CD4-positive, CD25-positive, alpha-beta regulatory T cell (primary cell): ENCODE data around the gene SERPINA6. TPM values are rescaled to one million over a fixed set of nuclear protein-coding genes. Genes with fewer than 3 reads are reported as not detected.

Experiments
- ATAC-seq, 2 donors: fragments of 150-1000 bp; cut with Tn5 transposase; one replicate each; pipeline ENCODE4 v1.10.0; 2021; ENCODE audit warnings: low read depth in 2 of 2, moderate number of reproducible peaks in 2 of 2, moderate library complexity in 1 of 2
- DNase-seq, 3 donors: peaks; one replicate each; pipeline versions ENCODE4 v3.0.0 to v3.0.0-alpha.2; 2012 to 2022; ENCODE audit warnings: mixed read lengths in 1 of 3
- H3K27ac ChIP-seq: one replicate; pipeline ENCODE4 v1.7.0; 2013; ENCODE audit warnings: mild to moderate bottlenecking, low read length; ENCODE audit not compliant: insufficient read depth, poor library complexity, severe bottlenecking
- H3K27me3 ChIP-seq: one replicate; pipeline ENCODE4 v1.7.0; 2013; ENCODE audit warnings: low read length; ENCODE audit not compliant: control insufficient read depth, insufficient read depth
- H3K36me3 ChIP-seq: one replicate; pipeline ENCODE4 v1.7.0; 2013; ENCODE audit warnings: mild to moderate bottlenecking, low read length, moderate library complexity; ENCODE audit not compliant: control insufficient read depth, insufficient read depth
- H3K4me1 ChIP-seq: 2 replicates; pipeline ENCODE4 v1.7.0; 2013; ENCODE audit warnings: mild to moderate bottlenecking, low read length; ENCODE audit not compliant: insufficient read depth, control insufficient read depth, poor library complexity, severe bottlenecking
- H3K4me3 ChIP-seq: one replicate; pipeline ENCODE4 v1.7.0; 2013; ENCODE audit warnings: low read depth, mild to moderate bottlenecking, low read length, moderate library complexity
- H3K9me3 ChIP-seq, 2 experiments: 1 replicate in 1 of 2; 2 replicates in 1 of 2; pipeline ENCODE4 v1.7.0; 2013; ENCODE audit warnings: low read length in 2 of 2, mild to moderate bottlenecking in 1 of 2, moderate library complexity in 1 of 2; ENCODE audit not compliant: control insufficient read depth in 2 of 2
- H3K27ac Mint-ChIP-seq, 3 donors: one replicate each; pipeline ENCODE4 v1.8.0; 2020 to 2022; ENCODE audit warnings: mild to moderate bottlenecking in 3 of 3, mixed read lengths in 3 of 3, moderate library complexity in 2 of 3
- H3K27me3 Mint-ChIP-seq: one replicate; pipeline ENCODE4 v1.8.0; 2022; ENCODE audit warnings: mild to moderate bottlenecking, mixed read lengths
- H3K36me3 Mint-ChIP-seq: one replicate; pipeline ENCODE4 v1.8.0; 2020; ENCODE audit warnings: mixed read lengths
- H3K4me1 Mint-ChIP-seq, 4 donors: one replicate each; pipeline ENCODE4 v1.8.0; 2020 to 2022; ENCODE audit warnings: mixed read lengths in 4 of 4, mild to moderate bottlenecking in 1 of 4
- H3K4me3 Mint-ChIP-seq, 4 donors: one replicate each; pipeline ENCODE4 v1.8.0; 2020 to 2022; ENCODE audit warnings: mild to moderate bottlenecking in 4 of 4, mixed read lengths in 4 of 4, moderate library complexity in 3 of 4
- H3K9me3 Mint-ChIP-seq, 7 donors: one replicate each; pipeline ENCODE4 v1.8.0; 2020 to 2022; ENCODE audit warnings: mixed read lengths in 7 of 7, mild to moderate bottlenecking in 3 of 7, moderate library complexity in 2 of 7
- polyA plus RNA-seq, 4 donors: library from polyadenylated mRNA; unstranded; fragments of 300-500 nt; fragmentation: Illumina TruSeq; gene quantifications; one replicate each; pipeline ENCODE4 v1.2.3, GENCODE V29; 2021
- total RNA-seq: library from RNA; stranded (reverse); gene quantifications from one replicate; pipeline ENCODE4 v1.2.3, GENCODE V29; 2022

The SERPINA6 gene
- total and polyA plus RNA-seq, 5 donors from 2014 or later: not detected

GRCh38 chr14:94293578-94293924 lies 29.6 kb downstream of the SERPINA6 start:
- no peak for ATAC-seq

GRCh38 chr14:94292872-94293577 lies 30.1 kb downstream of the SERPINA6 start, which contains the start of gene SERPINA10:
TSS of gene SERPINA10 (minus strand) at chr14:94293268. CDS start at chr14:94290593, 2,675 bp downstream.
- Mint-ChIP-seq H3K9me3 (peaks cover 0 to 2% (median 0%) of the 10 kb centered on the region in 7 donors), H3K4me3 (no peak within 1 kb of the TSS), H3K27me3 (peaks cover 9% of the 10 kb centered on the region), H3K4me1 (no peaks in the 10 kb centered on the region), H3K36me3 (no peaks in the 10 kb centered on the region), H3K27ac (no peak within 1 kb of the TSS)
- H3K27ac ChIP-seq: no peak within 1 kb of the TSS
- H3K4me3 ChIP-seq: no peak within 1 kb of the TSS
- H3K27me3 ChIP-seq: no peaks in the 10 kb centered on the region
- DNase-seq (no peak), ATAC-seq (no peak)
- H3K36me3 ChIP-seq: no peaks in the 10 kb centered on the region
- no peaks in the 10 kb centered on the region for H3K9me3 ChIP-seq
- no peaks in the 10 kb centered on the region for H3K4me1 ChIP-seq

More at GRCh38 chr14:94293578-94293924, 29.6 kb downstream of the SERPINA6 start:
- peaks cover 9% of the 10 kb centered on the region for H3K27me3 Mint-ChIP-seq
- Histone ChIP-seq H3K27me3 (no peaks in the 10 kb centered on the region), H3K4me3 (no peak overlapping the region), H3K36me3 (no peaks in the 10 kb centered on the region), H3K4me1 (no peaks in the 10 kb centered on the region), H3K9me3 (no peaks in the 10 kb centered on the region), H3K27ac (no peak overlapping the region)
- no peaks in the 10 kb centered on the region for H3K36me3 Mint-ChIP-seq
- no peak overlapping the region for H3K4me3 Mint-ChIP-seq
- no peak for DNase-seq
- no peaks in the 10 kb centered on the region for H3K4me1 Mint-ChIP-seq
- peaks cover 0 to 2% (median 0%) of the 10 kb centered on the region in 7 donors for H3K9me3 Mint-ChIP-seq
- H3K27ac Mint-ChIP-seq: no peak overlapping the region

- H3K4me1 Mint-ChIP-seq: no peaks in the 10 kb centered on the region
- Histone ChIP-seq H3K4me1 (no peaks in the 10 kb centered on the region), H3K27me3 (no peaks in the 10 kb centered on the region), H3K27ac (no peak overlapping the region), H3K36me3 (no peaks in the 10 kb centered on the region), H3K9me3 (no peaks in the 10 kb centered on the region), H3K4me3 (no peak overlapping the region)
- no peak overlapping the region for H3K4me3 Mint-ChIP-seq
- no peak for ATAC-seq
- no peaks in the 10 kb centered on the region for H3K36me3 Mint-ChIP-seq
- H3K27me3 Mint-ChIP-seq: peaks cover 9% of the 10 kb centered on the region
- DNase-seq: no peak
- peaks cover 0 to 2% (median 0%) of the 10 kb centered on the region in 7 donors for H3K9me3 Mint-ChIP-seq
- no peak overlapping the region for H3K27ac Mint-ChIP-seq
Measured at GRCh38 chr14:94292526-94292871, 30.6 kb downstream of the SERPINA6 start.

GRCh38 chr14:94291906-94292525 lies 31.1 kb downstream of the SERPINA6 start:
- no peak for ATAC-seq
- Histone ChIP-seq H3K36me3 (no peaks in the 10 kb centered on the region), H3K27ac (no peak overlapping the region), H3K9me3 (no peaks in the 10 kb centered on the region), H3K4me3 (no peak overlapping the region), H3K4me1 (no peaks in the 10 kb centered on the region), H3K27me3 (no peaks in the 10 kb centered on the region)
- no peaks in the 10 kb centered on the region for H3K36me3 Mint-ChIP-seq
- H3K27me3 Mint-ChIP-seq: peaks cover 6% of the 10 kb centered on the region
- H3K9me3 Mint-ChIP-seq: peaks cover 0 to 2% (median 0%) of the 10 kb centered on the region in 7 donors
- no peak overlapping the region for H3K27ac Mint-ChIP-seq
- H3K4me1 Mint-ChIP-seq: no peaks in the 10 kb centered on the region
- no peak overlapping the region for H3K4me3 Mint-ChIP-seq
- DNase-seq: no peak

- Mint-ChIP-seq H3K4me1 (no peaks in the 10 kb centered on the region), H3K27me3 (peaks cover 6% of the 10 kb centered on the region), H3K27ac (no peak overlapping the region), H3K36me3 (no peaks in the 10 kb centered on the region), H3K9me3 (peaks cover 0 to 2% (median 0%) of the 10 kb centered on the region in 7 donors), H3K4me3 (no peak overlapping the region)
- DNase-seq: no peak
- no peak for ATAC-seq
- no peaks in the 10 kb centered on the region for H3K4me1 ChIP-seq
- H3K36me3 ChIP-seq: no peaks in the 10 kb centered on the region
- H3K27me3 ChIP-seq: no peaks in the 10 kb centered on the region
- no peak overlapping the region for H3K4me3 ChIP-seq
- no peaks in the 10 kb centered on the region for H3K9me3 ChIP-seq
- H3K27ac ChIP-seq: no peak overlapping the region
Measured at GRCh38 chr14:94291159-94291905, 31.8 kb downstream of the SERPINA6 start.

GRCh38 chr14:94290197-94290596 lies 32.9 kb downstream of the SERPINA6 start:
- DNase-seq (no peak), ATAC-seq (no peak)
- H3K4me1 ChIP-seq: no peaks in the 10 kb centered on the region
- Mint-ChIP-seq H3K9me3 (peaks cover 0 to 2% (median 0%) of the 10 kb centered on the region in 7 donors), H3K27ac (no peak overlapping the region), H3K4me3 (no peak overlapping the region), H3K4me1 (no peaks in the 10 kb centered on the region), H3K27me3 (peaks cover 6% of the 10 kb centered on the region), H3K36me3 (no peaks in the 10 kb centered on the region)
- H3K27me3 ChIP-seq: no peaks in the 10 kb centered on the region
- H3K9me3 ChIP-seq: no peaks in the 10 kb centered on the region
- no peak overlapping the region for H3K4me3 ChIP-seq
- no peaks in the 10 kb centered on the region for H3K36me3 ChIP-seq
- H3K27ac ChIP-seq: no peak overlapping the region

GRCh38 chr14:94288610-94289465 lies 34.3 kb downstream of the SERPINA6 start:
- Mint-ChIP-seq H3K4me1 (no peaks in the 10 kb centered on the region), H3K36me3 (no peaks in the 10 kb centered on the region)
- no peak for ATAC-seq

More at GRCh38 chr14:94288610-94289465, 34.3 kb downstream of the SERPINA6 start:
- Mint-ChIP-seq H3K9me3 (peaks cover 0 to 2% (median 0%) of the 10 kb centered on the region in 7 donors), H3K27ac (no peak overlapping the region), H3K27me3 (peaks cover 6% of the 10 kb centered on the region), H3K4me3 (no peak overlapping the region)
- Histone ChIP-seq H3K36me3 (no peaks in the 10 kb centered on the region), H3K4me1 (no peaks in the 10 kb centered on the region), H3K9me3 (no peaks in the 10 kb centered on the region), H3K27ac (no peak overlapping the region), H3K4me3 (no peak overlapping the region), H3K27me3 (no peaks in the 10 kb centered on the region)
- no peak for DNase-seq
